HepG2 (cell line): ENCODE results near the gene SYT17. TPM values are rescaled to one million over a fixed set of nuclear protein-coding genes. Genes with fewer than 3 reads are reported as not detected.

Experiments used
- ATAC-seq: fragments of 200-7000 bp; cut with Tn5 transposase; 3 replicates; pipeline ENCODE4 v1.9.1; 2020; ENCODE audit warnings: mild to moderate bottlenecking, moderate library complexity
- BruUV-seq: library from RNA; stranded (reverse); fragments of 400-500 nt; replicated peaks from 2 replicates; lab custom pipeline; 2021; lab: Mats Ljungman, UMichigan
- CTCF ChIA-PET: fragments of 300-600 bp; formaldehyde crosslinking; extraction: SDS; loops from one replicate; lab custom pipeline; 2021; ENCODE audit warnings: low total read pairs, inconsistent platforms, low intra/inter-chr PET ratio; lab: Yijun Ruan, JAX
- POLR2A ChIA-PET: fragments of 350-600 bp; sonication (Branson Sonifier 250); formaldehyde crosslinking; loops from one replicate; lab custom pipeline; 2020; ENCODE audit warnings: antibody characterized with exemption, inconsistent platforms; lab: Yijun Ruan, JAX
- DNase-seq: peaks from one replicate; pipeline ENCODE4 v3.0.0-alpha.2; 2015; ENCODE audit warnings: low spot score
- FAIRE-seq: peaks from 3 replicates; lab custom pipeline; 2011; peaks lifted over from hg19 to GRCh38; lab: Jason Lieb, UNC
- H2AFZ ChIP-seq: one replicate; pipeline ENCODE4 v1.6.1; 2011; ENCODE audit warnings: low read length, inconsistent platforms
- H3K27ac ChIP-seq: fragments of 300-600 bp; 3 replicates; pipeline ENCODE4 v1.8.0; 2011; ENCODE audit warnings: mixed run types, mild to moderate bottlenecking, mixed read lengths, low read length, inconsistent platforms; ENCODE audit not compliant: insufficient read depth; ENCODE audit errors: extremely low read length
- H3K27me3 ChIP-seq, 2 experiments: fragments of 200-600 bp in 1 of 2; 2 replicates in 1 of 2; 3 replicates in 1 of 2; pipeline versions ENCODE4 v1.6.0 to v1.8.0; 2011; ENCODE audit warnings: low read length in 2 of 2, mild to moderate bottlenecking in 2 of 2, moderate library complexity in 2 of 2, inconsistent platforms in 1 of 2; ENCODE audit not compliant: insufficient read depth in 2 of 2, control insufficient read depth in 1 of 2
- H3K36me3 ChIP-seq, 2 experiments: fragments of 200-600 bp in 1 of 2; replicated peaks in 1 of 2; 2 replicates in 1 of 2; 3 replicates in 1 of 2; pipeline versions ENCODE4 v1.5.1 to v1.8.0; 2011; ENCODE audit warnings: low read length in 2 of 2, inconsistent platforms in 1 of 2; ENCODE audit not compliant: insufficient read depth in 2 of 2, control insufficient read depth in 1 of 2
- H3K4me1 ChIP-seq: 2 replicates; pipeline ENCODE4 v1.5.1; 2012; ENCODE audit warnings: low read length, inconsistent platforms; ENCODE audit not compliant: insufficient read depth
- H3K4me2 ChIP-seq: 2 replicates; pipeline ENCODE4 v1.6.0; 2011; ENCODE audit warnings: low read depth, low read length, inconsistent platforms
- H3K4me3 ChIP-seq, 3 experiments: fragments of 200-600 bp in 1 of 3; sonication (generic), shearing (Covaris generic) in 1 of 3; replicated peaks in 1 of 3; 2 replicates each; pipeline ENCODE4 v1.5.1; 2011 to 2016; ENCODE audit warnings: low read length in 3 of 3, inconsistent platforms in 2 of 3, low read depth in 2 of 3, mild to moderate bottlenecking in 2 of 3, control low read depth in 1 of 3, mixed read lengths in 1 of 3; ENCODE audit not compliant: insufficient read depth in 1 of 3
- H3K79me2 ChIP-seq: one replicate; pipeline ENCODE4 v1.6.1; 2011; ENCODE audit warnings: low read length, inconsistent platforms; ENCODE audit not compliant: insufficient read depth
- H3K9ac ChIP-seq: 2 replicates; pipeline ENCODE4 v1.6.0; 2011; ENCODE audit warnings: mild to moderate bottlenecking, low read depth, low read length, inconsistent platforms; ENCODE audit not compliant: insufficient read depth
- H3K9me3 ChIP-seq: 2 replicates; pipeline ENCODE4 v1.5.1; 2012; ENCODE audit warnings: mild to moderate bottlenecking, low read length
- H4K20me1 ChIP-seq: 2 replicates; pipeline ENCODE4 v1.6.0; 2011; ENCODE audit warnings: inconsistent platforms, mild to moderate bottlenecking, low read length, moderate library complexity; ENCODE audit not compliant: insufficient read depth
- BATF2 ChIP-seq: sonication (generic); formaldehyde crosslinking; IDR thresholded peaks from 2 replicates; pipeline ENCODE4 v1.8.0; 2022; ENCODE audit warnings: mild to moderate bottlenecking, missing genetic modification reagents, moderate library complexity
- KIAA2018 ChIP-seq: sonication (generic); formaldehyde crosslinking; IDR thresholded peaks from 2 replicates; pipeline ENCODE4 v1.5.0; 2020; ENCODE audit warnings: mild to moderate bottlenecking, missing genetic modification reagents, borderline replicate concordance
- RARG ChIP-seq: sonication (generic); formaldehyde crosslinking; IDR thresholded peaks from 2 replicates; pipeline ENCODE4 v1.4.0; 2020; ENCODE audit warnings: low read depth, mild to moderate bottlenecking, missing genetic modification reagents
- SOX13 ChIP-seq, 3 experiments: fragments of 450-650 bp in 1 of 3; sonication (generic) in 1 of 3; formaldehyde crosslinking in 1 of 3; IDR thresholded peaks in 2 of 3; conservative IDR thresholded peaks in 1 of 3; 2 replicates each; pipeline versions ENCODE4 v1.5.0 to v1.6.1; 2016 to 2020; ENCODE audit warnings: antibody characterized with exemption in 1 of 3, mild to moderate bottlenecking in 1 of 3, missing compliant biosample characterization in 1 of 3, missing genetic modification reagents in 1 of 3, moderate library complexity in 1 of 3
- USF2 ChIP-seq, 2 experiments: sonication (generic) in 1 of 2; formaldehyde crosslinking in 1 of 2; IDR thresholded peaks; 2 replicates each; pipeline versions ENCODE4 v1.5.1 to v1.6.1; 2011 to 2020; ENCODE audit warnings: borderline replicate concordance in 1 of 2, low read depth in 1 of 2, low read length in 1 of 2, mild to moderate bottlenecking in 1 of 2, missing genetic modification reagents in 1 of 2, moderate library complexity in 1 of 2
- ZBTB8A ChIP-seq: sonication (generic); formaldehyde crosslinking; IDR thresholded peaks from 2 replicates; pipeline ENCODE4 v1.4.0; 2020; ENCODE audit warnings: mild to moderate bottlenecking, low read depth, missing genetic modification reagents, borderline replicate concordance
- ZNF501 ChIP-seq: sonication (generic); formaldehyde crosslinking; IDR thresholded peaks from 2 replicates; pipeline ENCODE4 v1.5.1; 2020; ENCODE audit warnings: mild to moderate bottlenecking, moderate library complexity, missing genetic modification reagents
- in situ Hi-C: cut with HindIII; loops from 2 replicates; pipeline ENCODE4 v1.10.0; 2017; ENCODE audit warnings: low pct_unique_long_range_greater_than_20kb; ENCODE audit not compliant: extremely low pct_ligation_motif_present
- intact Hi-C: fragments of 100-400 bp; cut with micrococcal nuclease; formaldehyde crosslinking; loops from one replicate; pipeline ENCODE4 v1.10.0; 2022; ENCODE audit not compliant: unreplicated experiment
- polyA plus RNA-seq, 8 experiments: library from polyadenylated mRNA; depleted of rRNA in 3 of 8; stranded (reverse) in 7 of 8; unstranded in 1 of 8; fragments of >200 nt; fragmentation: Illumina TruSeq in 4 of 8; extraction: Trizol in 4 of 8; gene quantifications; 2 replicates each; pipeline versions ENCODE4 v1.2.1 to v1.2.3, GENCODE V29; 2011 to 2016; ENCODE audit warnings: low read depth in 4 of 8, missing spikeins in 1 of 8, mixed read lengths in 1 of 8; ENCODE audit not compliant: insufficient read depth in 1 of 8
- total RNA-seq, 5 experiments: library from RNA; depleted of rRNA; stranded (reverse); fragments of >200 nt; fragmentation: Illumina TruSeq; extraction: Trizol; gene quantifications; 2 replicates each; pipeline ENCODE4 v1.2.3, GENCODE V29; 2016; ENCODE audit warnings: low read depth in 1 of 5

The SYT17 gene
- total and polyA plus RNA-seq, 2 of the 13 experiments (the other 11 are each of a cell fraction or from before 2014, with no cell fraction given), result 0.44 TPM; not detected in 1

GRCh38 chr16:19225651-19226050, 57.6 kb downstream of the SYT17 start:
- Histone ChIP-seq H3K4me1 (no peaks in the 10 kb centered on the region), H3K9me3 (no peaks in the 10 kb centered on the region), H3K79me2 (no peaks in the 10 kb centered on the region), H3K4me2 (no peak overlapping the region), H2AFZ (no peak overlapping the region), H3K36me3 (no peaks in the 10 kb centered on the region), H3K27me3 (peaks cover 0 to 24% of the 10 kb centered on the region in 2 experiments; a peak in 1 of 5 replicates), H3K4me3 (no peak overlapping the region), H3K9ac (no peak overlapping the region), H3K27ac (no peak overlapping the region), H4K20me1 (no peaks in the 10 kb centered on the region)
- no TSS peak for BruUV-seq
- in situ Hi-C loops, result loop anchor here (10.0 kb wide), 1 partner anchor 279 kb away; no protein-coding TSS in a partner anchor
- FAIRE-seq, result no peak
- ChIA-PET CTCF (no interaction called here), POLR2A (no interaction called here)
- DNase-seq, result no peak
- TF ChIP-seq KIAA2018 (no peak), RARG (CRISPR knock-in tag) (no peak), SOX13 (IDR thresholded peaks at IDR 0.05) (no peak), SOX13 (CRISPR knock-in tag; conservative IDR thresholded peaks at IDR 0.05 in 1 of 2, IDR thresholded peaks at IDR 0.05 in 1 of 2) (no peak), ZNF501 (CRISPR knock-in tag) (no peak), ZBTB8A (CRISPR knock-in tag) (no peak), BATF2 (CRISPR knock-in tag) (no peak), USF2 (IDR thresholded peaks at IDR 0.05; ENCODE audit: low read depth, low read length) (no peak), USF2 (CRISPR knock-in tag; IDR thresholded peaks at IDR 0.05; ENCODE audit: borderline replicate concordance) (no peak)
- intact Hi-C loops, result no loop called here
- ATAC-seq, result no peak
